HepG2 (cell line): ENCODE data around the gene SERINC5. TPM values are rescaled to one million over a fixed set of nuclear protein-coding genes. Genes with fewer than 3 reads are reported as not detected.

Experiments used
- CC2D1A ChIP-seq: sonication (generic); formaldehyde crosslinking; IDR thresholded peaks from 2 replicates; pipeline ENCODE4 v1.8.1; 2023; ENCODE audit warnings: mild to moderate bottlenecking, missing genetic modification reagents
- DDIT3 ChIP-seq: sonication (generic); formaldehyde crosslinking; IDR thresholded peaks from 2 replicates; pipeline ENCODE4 v1.4.0; 2020; ENCODE audit warnings: mild to moderate bottlenecking, missing genetic modification reagents
- HNRNPL ChIP-seq: fragments of 200-400 bp; formaldehyde crosslinking; IDR thresholded peaks from 2 replicates; pipeline ENCODE4 v1.6.1; 2017; ENCODE audit warnings: mild to moderate bottlenecking, low read depth, low read length
- JUND ChIP-seq: sonication (generic); formaldehyde crosslinking; IDR thresholded peaks from 2 replicates; pipeline ENCODE4 v1.8.0; 2022; ENCODE audit warnings: mild to moderate bottlenecking, missing genetic modification reagents
- NR2C2 ChIP-seq: sonication (generic); formaldehyde crosslinking; IDR thresholded peaks from 2 replicates; pipeline ENCODE4 v1.4.0; 2020; ENCODE audit warnings: missing genetic modification reagents, mild to moderate bottlenecking, moderate library complexity, borderline replicate concordance
- NR2F1 ChIP-seq, 2 experiments: fragments of 450-650 bp in 1 of 2; formaldehyde crosslinking in 1 of 2; IDR thresholded peaks; 2 replicates each; pipeline versions ENCODE4 v1.5.0 to v1.6.1; 2016 to 2020; ENCODE audit warnings: mild to moderate bottlenecking in 1 of 2, missing compliant biosample characterization in 1 of 2, missing genetic modification reagents in 1 of 2, moderate library complexity in 1 of 2
- RBM22 ChIP-seq: fragments of 200-400 bp; formaldehyde crosslinking; optimal IDR thresholded peaks from 2 replicates; pipeline ENCODE3; 2017; ENCODE audit warnings: mild to moderate bottlenecking, low read length, moderate library complexity
- SOX6 ChIP-seq, 2 experiments: fragments of 450-650 bp in 1 of 2; sonication (generic) in 1 of 2; formaldehyde crosslinking in 1 of 2; IDR thresholded peaks; 2 replicates each; pipeline versions ENCODE4 v1.4.0 to v1.6.1; 2017 to 2020; ENCODE audit warnings: antibody characterized with exemption in 1 of 2, mild to moderate bottlenecking in 1 of 2, missing genetic modification reagents in 1 of 2
- SRF ChIP-seq: IDR thresholded peaks from 2 replicates; pipeline ENCODE4 v1.6.1; 2011; ENCODE audit warnings: mild to moderate bottlenecking, low read depth, low read length, moderate library complexity
- SRSF4 ChIP-seq: fragments of 200-400 bp; formaldehyde crosslinking; IDR thresholded peaks from one replicate; pipeline ENCODE4 v1.6.1; 2018; ENCODE audit warnings: mild to moderate bottlenecking, low read depth, low read length, moderate library complexity; ENCODE audit not compliant: poor library complexity, severe bottlenecking
- THRA ChIP-seq: sonication (generic); formaldehyde crosslinking; IDR thresholded peaks from 2 replicates; pipeline ENCODE4 v1.4.0; 2020; ENCODE audit warnings: missing genetic modification reagents, borderline replicate concordance
- ZBTB42 ChIP-seq: sonication (generic); formaldehyde crosslinking; IDR thresholded peaks from 2 replicates; pipeline ENCODE4 v1.5.0; 2020; ENCODE audit warnings: mild to moderate bottlenecking, missing genetic modification reagents
- ZGPAT ChIP-seq: IDR thresholded peaks from 2 replicates; pipeline ENCODE4 v1.6.1; 2016; ENCODE audit warnings: mild to moderate bottlenecking
- ZHX1 ChIP-seq: sonication (generic); formaldehyde crosslinking; IDR thresholded peaks from 2 replicates; pipeline ENCODE4 v1.8.1; 2022; ENCODE audit warnings: low read depth, mild to moderate bottlenecking, missing genetic modification reagents
- ZMAT5 ChIP-seq: sonication (generic); formaldehyde crosslinking; IDR thresholded peaks from 2 replicates; pipeline ENCODE4 v1.5.0; 2020; ENCODE audit warnings: mild to moderate bottlenecking, low read depth, missing genetic modification reagents, borderline replicate concordance
- ZNF225 ChIP-seq: sonication (generic); formaldehyde crosslinking; IDR thresholded peaks from 2 replicates; pipeline ENCODE4 v1.4.0; 2020; ENCODE audit warnings: mild to moderate bottlenecking, missing genetic modification reagents
- ZNF230 ChIP-seq: sonication (generic); formaldehyde crosslinking; IDR thresholded peaks from 2 replicates; pipeline ENCODE4 v1.4.0; 2020; ENCODE audit warnings: mild to moderate bottlenecking, missing genetic modification reagents
- ZNF496 ChIP-seq: sonication (generic); formaldehyde crosslinking; IDR thresholded peaks from 2 replicates; pipeline ENCODE4 v1.8.1; 2023; ENCODE audit warnings: mild to moderate bottlenecking, moderate library complexity, missing genetic modification reagents; ENCODE audit not compliant: insufficient replicate concordance
- ZNF589 ChIP-seq: sonication (generic); formaldehyde crosslinking; conservative IDR thresholded peaks from 2 replicates; pipeline ENCODE4 v1.8.0; 2022; ENCODE audit warnings: mild to moderate bottlenecking, moderate library complexity, missing genetic modification reagents
- ZNF891 ChIP-seq: sonication (generic); formaldehyde crosslinking; IDR thresholded peaks from 2 replicates; pipeline ENCODE4 v1.5.0; 2020; ENCODE audit warnings: mild to moderate bottlenecking, missing genetic modification reagents
- polyA plus RNA-seq, 8 experiments: library from polyadenylated mRNA; depleted of rRNA in 3 of 8; stranded (reverse) in 7 of 8; unstranded in 1 of 8; fragments of >200 nt; fragmentation: Illumina TruSeq in 4 of 8; extraction: Trizol in 4 of 8; gene quantifications; 2 replicates each; pipeline versions ENCODE4 v1.2.1 to v1.2.3, GENCODE V29; 2011 to 2016; ENCODE audit warnings: low read depth in 4 of 8, missing spikeins in 1 of 8, mixed read lengths in 1 of 8; ENCODE audit not compliant: insufficient read depth in 1 of 8
- total RNA-seq, 5 experiments: library from RNA; depleted of rRNA; stranded (reverse); fragments of >200 nt; fragmentation: Illumina TruSeq; extraction: Trizol; gene quantifications; 2 replicates each; pipeline ENCODE4 v1.2.3, GENCODE V29; 2016; ENCODE audit warnings: low read depth in 1 of 5

Gene SERINC5
- total and polyA plus RNA-seq, 2 of the 13 experiments (the other 11 are each of a cell fraction or from before 2014, with no cell fraction given): 17.3 to 22.8 TPM

GRCh38 chr5:80246995-80247729, 8.7 kb downstream of the SERINC5 start (continued):
- TF ChIP-seq ZGPAT (CRISPR knock-in tag): no peak
- no peak for TF ChIP-seq RBM22
- TF ChIP-seq ZNF225 (CRISPR knock-in tag): no peak
- no peak for TF ChIP-seq ZNF891 (CRISPR knock-in tag)
- no peak for TF ChIP-seq ZHX1
- no peak for TF ChIP-seq ZNF589
- TF ChIP-seq ZMAT5 (CRISPR knock-in tag): no peak
- peak; percentile 45; the same call in 1 of the 2 replicates for TF ChIP-seq JUND
- TF ChIP-seq DDIT3: no peak
- no peak for TF ChIP-seq NR2F1 (CRISPR knock-in tag; IDR thresholded peaks at IDR 0.05)
- no peak for TF ChIP-seq SRSF4
- TF ChIP-seq ZBTB42 (CRISPR knock-in tag): no peak
- TF ChIP-seq SOX6 (IDR thresholded peaks at IDR 0.05): no peak
- TF ChIP-seq SOX6 (CRISPR knock-in tag; IDR thresholded peaks at IDR 0.05): 0 out of 2 replicates have a peak, but pooled peaks have one; percentile 16
- no peak for TF ChIP-seq NR2C2 (CRISPR knock-in tag)
- TF ChIP-seq CC2D1A (CRISPR knock-in tag): no peak
- no peak for TF ChIP-seq SRF
- TF ChIP-seq ZNF230 (CRISPR knock-in tag): no peak
- no peak for TF ChIP-seq THRA (CRISPR knock-in tag)
- no peak for TF ChIP-seq HNRNPL
- TF ChIP-seq ZNF496 (CRISPR knock-in tag): no peak
